ENCODE results near the gene PRR29. TPM values are rescaled to one million over a fixed set of nuclear protein-coding genes. Genes with fewer than 3 reads are reported as not detected.
A peak's percentile ranks its signal among the peaks of the same experiment; 100 is the strongest.

The PRR29 gene
- total RNA-seq, 3 donors from 2014 or later (not counting 1 experiment from before 2014, with no cell fraction given) = 0.92 to 1.6 (median 1.6) TPM

DNA sequence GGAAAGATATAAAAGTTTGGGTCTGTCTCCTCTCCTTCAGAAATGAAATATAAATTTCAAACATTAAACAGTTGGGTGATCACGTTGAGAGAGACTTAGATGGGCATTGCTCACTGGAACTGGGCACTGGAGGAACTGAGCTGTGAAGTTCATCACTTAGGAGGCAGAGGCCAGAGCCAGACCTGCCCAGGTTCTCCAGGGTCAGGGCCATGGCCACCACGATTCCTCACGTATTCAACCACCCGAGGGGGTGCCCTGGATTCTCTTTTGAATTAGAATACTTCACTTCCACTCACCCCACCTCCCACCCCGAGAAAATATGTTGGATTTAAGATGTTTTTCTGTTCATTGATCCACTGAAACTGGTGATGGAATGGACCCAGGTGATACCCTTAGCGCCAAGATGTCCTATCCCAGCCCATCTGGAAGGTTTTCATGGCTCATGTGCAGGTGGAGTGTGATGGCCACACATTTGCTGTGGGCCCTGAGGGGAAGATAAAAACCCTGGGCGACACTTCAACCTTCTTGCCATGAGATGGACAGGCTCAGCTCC is 6.1 kb downstream of the PRR29 start:
- no peaks in the 10 kb centered on the region for H3K36me3 Mint-ChIP-seq
- H3K27ac ChIP-seq (ENCODE audit: low read length) = no peak overlapping the region

DNA sequence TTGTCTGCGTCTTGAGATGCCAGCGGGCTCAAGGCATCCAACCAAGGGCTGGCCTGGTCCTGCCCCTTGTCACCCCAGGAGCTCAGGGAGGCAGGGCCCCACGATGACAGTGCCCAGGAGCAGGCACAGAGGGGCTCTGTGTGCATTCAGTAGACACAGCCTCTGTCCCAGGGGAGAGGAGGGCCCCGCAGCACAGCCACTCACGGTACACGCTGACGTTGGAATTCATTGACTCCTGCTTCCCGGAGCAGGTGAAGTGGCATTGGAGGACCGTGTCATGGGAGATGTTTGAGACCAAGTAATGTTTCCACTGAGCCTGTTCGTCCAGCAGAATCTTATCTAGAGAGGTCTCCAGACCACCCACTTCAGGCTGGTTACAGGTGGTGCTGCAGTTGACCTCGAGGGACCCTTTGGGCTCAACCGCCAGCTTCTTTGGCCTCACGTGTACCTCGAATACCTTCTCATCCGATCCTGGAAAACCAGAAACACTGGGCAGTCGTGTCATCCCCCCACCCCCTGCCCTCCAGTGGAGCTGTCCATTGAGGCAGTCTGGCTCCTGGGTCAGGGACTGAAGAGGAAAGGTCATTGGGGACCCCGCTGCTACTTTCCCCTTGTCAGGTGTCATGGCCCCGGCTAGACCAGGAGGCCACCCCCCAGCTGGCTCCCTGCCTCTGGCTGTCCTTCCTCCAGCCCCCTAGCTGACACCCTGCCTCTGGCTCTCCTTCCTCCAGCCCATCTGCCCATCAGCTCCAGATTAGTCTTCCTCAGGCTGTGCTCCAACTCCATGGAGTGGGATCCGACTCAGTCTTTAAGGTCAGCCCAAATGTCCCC is 7.0 kb downstream of the PRR29 start:
- intact Hi-C loops (cut with micrococcal nuclease) = no loop called here
- Histone ChIP-seq H3K4me3 (ENCODE audit: low read length) (no peak overlapping the region), H3K36me3 (ENCODE audit: control insufficient read depth, insufficient read depth, low read length) (peaks cover 58% of the 10 kb centered on the region), H3K27ac (ENCODE audit: low read length) (no peak overlapping the region), H3K9me3 (ENCODE audit: control insufficient read depth, insufficient read depth, low read length) (no peaks in the 10 kb centered on the region), H3K27me3 (ENCODE audit: control insufficient read depth, insufficient read depth, low read length) (no peaks in the 10 kb centered on the region), H3K4me1 (ENCODE audit: control insufficient read depth, insufficient read depth, low read length) (peaks cover 42% of the 10 kb centered on the region)
- DNase-seq (no peak), ATAC-seq (no peak)
- peak overlapping the region in 1 of 2 donors; percentile 71 for H3K27ac Mint-ChIP-seq
- H3K27me3 Mint-ChIP-seq (ENCODE audit: low read depth in 2 of 2) = no peaks in the 10 kb centered on the region
- no peaks in the 10 kb centered on the region for H3K9me3 Mint-ChIP-seq
- H3K4me1 Mint-ChIP-seq = peaks cover 31 to 40% of the 10 kb centered on the region in 2 donors
- H3K36me3 Mint-ChIP-seq = no peaks in the 10 kb centered on the region
- WGBS (ENCODE audit: insufficient coverage) = 93% methylated on average over 19 of the region's 19 CpGs
- no peak overlapping the region for H3K4me3 Mint-ChIP-seq
- no peak for TF ChIP-seq CTCF (IDR thresholded peaks at IDR 0.05)

More for the DNA sequence above, 6.1 kb downstream of the PRR29 start:
- Mint-ChIP-seq H3K9me3 (no peaks in the 10 kb centered on the region), H3K27ac (no peak overlapping the region), H3K27me3 (ENCODE audit: low read depth in 2 of 2) (no peaks in the 10 kb centered on the region), H3K4me3 (no peak overlapping the region), H3K4me1 (peaks cover 31 to 40% of the 10 kb centered on the region in 2 donors)
- no peak for DNase-seq
- no peak for TF ChIP-seq CTCF (IDR thresholded peaks at IDR 0.05)
- peaks cover 54% of the 10 kb centered on the region for H3K36me3 ChIP-seq (ENCODE audit: control insufficient read depth, insufficient read depth, low read length)
- intact Hi-C loops (cut with micrococcal nuclease) = no loop called here
- no peaks in the 10 kb centered on the region for H3K9me3 ChIP-seq (ENCODE audit: control insufficient read depth, insufficient read depth, low read length)
- no peak overlapping the region for H3K4me3 ChIP-seq (ENCODE audit: low read length)
- no peaks in the 10 kb centered on the region for H3K27me3 ChIP-seq (ENCODE audit: control insufficient read depth, insufficient read depth, low read length)
- ATAC-seq = no peak
- H3K4me1 ChIP-seq (ENCODE audit: control insufficient read depth, insufficient read depth, low read length) = peaks cover 42% of the 10 kb centered on the region
- 96% methylated on average over 6 of the region's 7 CpGs for WGBS (ENCODE audit: insufficient coverage)

DNA sequence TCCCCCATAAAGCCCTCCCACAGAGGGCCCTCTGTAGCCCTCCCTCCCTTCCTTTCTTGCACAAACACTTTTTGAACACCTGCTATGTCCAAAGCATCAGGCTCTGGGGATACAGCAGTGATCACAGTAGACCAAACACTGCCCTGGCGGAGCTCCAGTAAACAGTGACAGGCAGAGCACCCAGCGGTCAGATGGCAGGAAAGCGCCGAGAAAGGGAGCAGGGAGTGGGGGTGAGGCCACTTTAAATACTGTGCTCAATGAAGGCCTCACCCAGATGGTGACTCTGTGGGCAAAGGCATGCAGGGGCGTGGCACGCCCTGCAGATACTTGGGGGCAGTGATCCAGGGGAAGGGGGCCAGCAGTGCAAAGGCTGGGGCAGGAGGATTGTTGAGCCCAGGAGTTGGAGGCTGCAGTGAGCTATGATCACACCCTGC is 7.6 kb downstream of the PRR29 start:
- intact Hi-C loops (cut with micrococcal nuclease) = no loop called here

More for the DNA sequence above, 7.6 kb downstream of the PRR29 start:
- peaks cover 42% of the 10 kb centered on the region for H3K4me1 ChIP-seq (ENCODE audit: control insufficient read depth, insufficient read depth, low read length)
- peaks cover 34 to 42% of the 10 kb centered on the region in 2 donors for H3K4me1 Mint-ChIP-seq
- no peaks in the 10 kb centered on the region for H3K9me3 Mint-ChIP-seq
- H3K36me3 ChIP-seq (ENCODE audit: control insufficient read depth, insufficient read depth, low read length) = peaks cover 59% of the 10 kb centered on the region
- no peak for TF ChIP-seq CTCF (IDR thresholded peaks at IDR 0.05)
- no peak overlapping the region for H3K4me3 ChIP-seq (ENCODE audit: low read length)
- H3K27me3 ChIP-seq (ENCODE audit: control insufficient read depth, insufficient read depth, low read length) = no peaks in the 10 kb centered on the region
- H3K27ac Mint-ChIP-seq = peak overlapping the region in 1 of 2 donors; percentile 71
- no peaks in the 10 kb centered on the region for H3K27me3 Mint-ChIP-seq (ENCODE audit: low read depth in 2 of 2)
- no peak overlapping the region for H3K4me3 Mint-ChIP-seq
- DNase-seq (no peak), ATAC-seq (no peak)
- no peaks in the 10 kb centered on the region for H3K9me3 ChIP-seq (ENCODE audit: control insufficient read depth, insufficient read depth, low read length)
- WGBS (ENCODE audit: insufficient coverage) = 58% methylated on average over 6 of the region's 6 CpGs
- no peaks in the 10 kb centered on the region for H3K36me3 Mint-ChIP-seq
- no peak overlapping the region for H3K27ac ChIP-seq (ENCODE audit: low read length)
